ENCODE data around the gene CCL2.

Gene CCL2

DNA sequence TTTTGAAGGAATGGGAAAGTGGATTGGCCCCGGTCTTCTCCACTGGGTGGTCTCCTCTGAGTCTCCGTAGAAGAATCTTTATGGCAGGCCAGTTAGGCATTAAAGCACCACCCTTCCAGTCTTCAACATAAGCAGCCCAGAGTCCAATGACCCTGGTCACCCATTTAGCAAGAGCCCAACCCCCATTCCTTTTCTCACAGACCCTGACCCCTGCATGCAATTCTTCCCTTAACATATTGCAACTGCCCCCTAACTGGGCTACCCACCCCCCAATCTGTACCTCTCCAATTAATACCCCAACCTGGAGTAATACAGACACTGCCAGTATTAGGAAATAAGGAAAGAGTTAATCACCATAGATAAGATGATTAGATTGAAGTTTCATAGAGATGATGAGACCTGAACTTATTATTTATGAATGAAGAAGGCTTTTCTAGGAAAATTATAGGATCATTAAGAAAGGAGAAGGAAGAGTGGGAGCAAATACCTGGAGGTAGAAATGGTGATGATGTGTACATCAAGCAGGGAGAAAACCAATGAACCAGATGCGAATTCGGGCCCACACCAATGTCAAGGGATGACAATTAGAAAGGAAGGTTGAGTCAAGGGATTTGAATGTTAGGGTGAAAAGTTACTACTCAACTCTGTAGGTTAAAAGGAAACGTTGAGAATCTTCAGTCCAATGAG is 2.4 kb downstream of the CCL2 start:
- no peak overlapping the region for H3K4me3 Mint-ChIP-seq
- H3K27me3 Mint-ChIP-seq = peaks cover 83% of the 10 kb centered on the region
- no peaks in the 10 kb centered on the region for H3K36me3 Mint-ChIP-seq (ENCODE audit: insufficient read depth)

DNA sequence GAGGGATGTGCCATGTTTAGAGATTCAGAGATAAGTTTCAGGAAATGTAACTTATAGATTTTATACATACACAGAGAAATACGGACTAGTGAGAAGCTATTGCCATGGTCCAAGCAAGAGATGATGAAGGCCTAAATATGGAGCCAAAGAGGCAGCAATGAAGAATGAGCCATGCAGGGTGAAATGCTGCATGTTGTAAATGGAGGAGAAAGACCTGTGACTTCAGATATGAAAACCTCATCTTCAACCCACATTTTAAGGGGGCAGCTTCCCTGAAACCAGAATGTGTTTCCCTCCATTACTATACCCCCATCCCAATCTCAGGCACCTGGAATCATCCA is 2.9 kb downstream of the CCL2 start:
- peaks cover 78% of the 10 kb centered on the region for H3K27me3 Mint-ChIP-seq
- no peak for ATAC-seq (replicated peaks; ENCODE audit: extremely low read depth, poor library complexity, severe bottlenecking)
- no peaks in the 10 kb centered on the region for H3K4me1 Mint-ChIP-seq
- no peaks in the 10 kb centered on the region for H3K9me3 Mint-ChIP-seq
- no peak overlapping the region for H3K4me3 Mint-ChIP-seq
- H3K36me3 Mint-ChIP-seq (ENCODE audit: insufficient read depth) = no peaks in the 10 kb centered on the region
- DNase-seq (ENCODE audit: low spot score in 2 of 2) = no peak
- H3K27ac Mint-ChIP-seq (ENCODE audit: low read depth) = no peak overlapping the region

More for the DNA sequence above, 2.4 kb downstream of the CCL2 start:
- no peak overlapping the region for H3K27ac Mint-ChIP-seq (ENCODE audit: low read depth)
- no peak for DNase-seq (ENCODE audit: low spot score in 2 of 2)
- ATAC-seq (replicated peaks; ENCODE audit: extremely low read depth, poor library complexity, severe bottlenecking) = no peak
- no peaks in the 10 kb centered on the region for H3K9me3 Mint-ChIP-seq
- H3K4me1 Mint-ChIP-seq = no peaks in the 10 kb centered on the region

- no peak for ATAC-seq (replicated peaks; ENCODE audit: extremely low read depth, poor library complexity, severe bottlenecking)
- no peaks in the 10 kb centered on the region for H3K9me3 Mint-ChIP-seq
- H3K4me1 Mint-ChIP-seq = no peaks in the 10 kb centered on the region
- H3K27me3 Mint-ChIP-seq = peaks cover 67% of the 10 kb centered on the region
- H3K4me3 Mint-ChIP-seq = no peak overlapping the region
- DNase-seq (ENCODE audit: low spot score in 2 of 2) = no peak
- H3K36me3 Mint-ChIP-seq (ENCODE audit: insufficient read depth) = no peaks in the 10 kb centered on the region
- H3K27ac Mint-ChIP-seq (ENCODE audit: low read depth) = no peak overlapping the region
Measured at GRCh38 chr17:34259146-34259545, 4.1 kb downstream of the CCL2 start.

- H3K4me3 Mint-ChIP-seq = no peak overlapping the region
- DNase-seq (ENCODE audit: low spot score in 2 of 2) = no peak
- no peaks in the 10 kb centered on the region for H3K36me3 Mint-ChIP-seq (ENCODE audit: insufficient read depth)
- no peak overlapping the region for H3K27ac Mint-ChIP-seq (ENCODE audit: low read depth)
- no peaks in the 10 kb centered on the region for H3K9me3 Mint-ChIP-seq
- ATAC-seq (replicated peaks; ENCODE audit: extremely low read depth, poor library complexity, severe bottlenecking) = no peak
- peaks cover 67% of the 10 kb centered on the region for H3K27me3 Mint-ChIP-seq
- H3K4me1 Mint-ChIP-seq = no peaks in the 10 kb centered on the region
Measured at GRCh38 chr17:34260861-34261260, 5.8 kb downstream of the CCL2 start.

DNA sequence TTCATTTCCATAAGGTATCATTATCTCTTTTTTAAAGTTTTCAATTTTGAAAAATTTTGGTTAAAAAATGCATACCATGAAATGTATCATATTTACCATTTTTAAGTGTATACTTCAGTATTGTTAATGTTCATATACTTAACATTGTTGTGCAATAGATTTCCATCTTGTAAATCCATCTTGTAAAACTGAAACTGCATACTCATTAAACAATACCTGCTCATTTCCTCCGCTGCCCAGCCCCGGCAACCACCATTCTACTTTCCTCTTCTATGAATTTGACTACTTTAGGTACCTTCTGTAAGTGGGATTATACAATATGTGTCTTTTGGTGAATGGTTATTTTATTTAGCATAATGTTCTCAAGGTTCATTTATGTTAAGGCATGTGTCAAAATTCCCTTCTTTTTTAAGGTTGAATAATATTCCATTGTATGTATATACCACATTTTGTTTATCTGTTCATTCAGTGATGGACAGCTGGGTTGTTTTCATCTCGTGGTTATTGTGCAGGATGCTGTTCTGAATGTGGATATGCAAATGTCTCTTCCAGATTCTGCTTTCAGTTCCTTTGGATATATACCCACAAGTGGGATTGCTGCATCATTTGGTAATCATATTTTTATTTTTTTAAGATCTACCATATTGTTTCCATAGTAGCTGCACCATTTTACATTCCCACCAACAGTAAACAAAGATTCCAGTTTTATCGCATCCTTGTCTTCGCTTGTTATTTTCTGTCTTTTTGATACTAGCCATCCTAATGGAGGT is 6.7 kb downstream of the CCL2 start:
- peaks cover 67% of the 10 kb centered on the region for H3K27me3 Mint-ChIP-seq
- H3K9me3 Mint-ChIP-seq = no peaks in the 10 kb centered on the region
- no peaks in the 10 kb centered on the region for H3K4me1 Mint-ChIP-seq
- no peak for ATAC-seq (replicated peaks; ENCODE audit: extremely low read depth, poor library complexity, severe bottlenecking)
- H3K36me3 Mint-ChIP-seq (ENCODE audit: insufficient read depth) = no peaks in the 10 kb centered on the region
- DNase-seq (ENCODE audit: low spot score in 2 of 2) = no peak
- no peak overlapping the region for H3K27ac Mint-ChIP-seq (ENCODE audit: low read depth)
- H3K4me3 Mint-ChIP-seq = no peak overlapping the region

DNA sequence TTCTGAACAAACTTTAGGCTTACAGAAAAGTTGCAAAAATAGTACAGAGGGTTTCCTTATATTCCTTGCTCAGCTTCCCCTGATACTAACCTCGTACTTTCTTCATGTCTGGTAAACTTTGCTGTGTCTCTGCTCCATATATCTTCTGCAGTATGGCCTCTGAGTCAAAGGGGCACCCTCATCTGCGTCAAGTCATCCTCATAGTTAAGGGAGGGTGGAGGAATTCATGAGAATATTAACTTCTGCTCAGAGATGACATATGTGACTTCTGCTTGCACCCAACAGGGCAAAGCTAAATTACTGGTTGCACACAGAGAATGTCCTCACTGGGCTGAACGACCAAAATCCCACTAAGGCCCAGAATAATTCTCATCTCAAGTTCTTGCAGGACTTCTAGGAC is 10.6 kb downstream of the CCL2 start:
- Mint-ChIP-seq H3K27ac (ENCODE audit: low read depth) (no peak overlapping the region), H3K27me3 (peaks cover 53% of the 10 kb centered on the region), H3K4me3 (no peak overlapping the region), H3K4me1 (no peaks in the 10 kb centered on the region), H3K36me3 (ENCODE audit: insufficient read depth) (no peaks in the 10 kb centered on the region), H3K9me3 (no peaks in the 10 kb centered on the region)
- no peak for ATAC-seq (replicated peaks; ENCODE audit: extremely low read depth, poor library complexity, severe bottlenecking)
- DNase-seq (ENCODE audit: low spot score in 2 of 2) = no peak

- H3K36me3 Mint-ChIP-seq (ENCODE audit: insufficient read depth) = no peaks in the 10 kb centered on the region
- no peaks in the 10 kb centered on the region for H3K9me3 Mint-ChIP-seq
- no peaks in the 10 kb centered on the region for H3K4me1 Mint-ChIP-seq
- H3K27ac Mint-ChIP-seq (ENCODE audit: low read depth) = no peak within 1 kb of the TSS
- DNase-seq (ENCODE audit: low spot score in 2 of 2) = no peak
- H3K27me3 Mint-ChIP-seq = peaks cover 84% of the 10 kb centered on the region
- ATAC-seq (replicated peaks; ENCODE audit: extremely low read depth, poor library complexity, severe bottlenecking) = no peak
- no peak within 1 kb of the TSS for H3K4me3 Mint-ChIP-seq
Measured at GRCh38 chr17:34269969-34270368, 14.9 kb downstream of the CCL2 start, which contains the start of gene CCL7. CCL7 (plus strand) TSS chr17:34270221; CDS start chr17:34270291, 70 bp downstream.

GRCh38 chr17:34275881-34276280 is 20.8 kb downstream of the CCL2 start:
- Mint-ChIP-seq H3K36me3 (ENCODE audit: insufficient read depth) (no peaks in the 10 kb centered on the region), H3K9me3 (no peaks in the 10 kb centered on the region), H3K27me3 (peaks cover 82% of the 10 kb centered on the region), H3K4me3 (no peak overlapping the region), H3K4me1 (no peaks in the 10 kb centered on the region), H3K27ac (ENCODE audit: low read depth) (no peak overlapping the region)
- DNase-seq (ENCODE audit: low spot score in 2 of 2) (no peak), ATAC-seq (replicated peaks; ENCODE audit: extremely low read depth, poor library complexity, severe bottlenecking) (no peak)

GRCh38 chr17:34276826-34277225 is 21.7 kb downstream of the CCL2 start:
- H3K27me3 Mint-ChIP-seq = peaks cover 82% of the 10 kb centered on the region

DNA sequence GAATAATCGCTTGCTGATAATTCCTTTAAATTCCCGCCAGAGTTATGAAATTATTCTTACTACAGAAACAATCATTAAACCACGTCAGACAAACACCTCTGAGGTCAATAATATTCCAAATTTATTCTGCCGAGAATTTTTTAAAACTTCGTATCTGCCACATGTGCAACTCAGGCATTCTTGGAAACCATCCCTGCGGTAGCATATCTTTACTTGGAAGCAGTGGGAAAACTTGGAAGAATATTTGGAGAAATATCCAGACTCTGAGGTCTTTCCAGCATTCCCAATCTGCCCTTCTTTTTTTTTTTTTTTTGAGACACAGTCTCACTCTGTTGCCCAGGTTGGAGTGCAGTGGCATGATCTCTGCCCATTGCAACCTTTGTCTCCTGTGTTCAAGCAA is 28.5 kb downstream of the CCL2 start:
- DNase-seq (ENCODE audit: low spot score in 2 of 2) (no peak), ATAC-seq (replicated peaks; ENCODE audit: extremely low read depth, poor library complexity, severe bottlenecking) (no peak)
- Mint-ChIP-seq H3K36me3 (ENCODE audit: insufficient read depth) (no peaks in the 10 kb centered on the region), H3K4me1 (no peaks in the 10 kb centered on the region), H3K27me3 (peaks cover 74% of the 10 kb centered on the region), H3K4me3 (no peak overlapping the region), H3K9me3 (no peaks in the 10 kb centered on the region), H3K27ac (ENCODE audit: low read depth) (no peak overlapping the region)

More at GRCh38 chr17:34276826-34277225, 21.7 kb downstream of the CCL2 start:
- ATAC-seq (replicated peaks; ENCODE audit: extremely low read depth, poor library complexity, severe bottlenecking) (no peak), DNase-seq (ENCODE audit: low spot score in 2 of 2) (no peak)
- Mint-ChIP-seq H3K27ac (ENCODE audit: low read depth) (no peak overlapping the region), H3K36me3 (ENCODE audit: insufficient read depth) (no peaks in the 10 kb centered on the region), H3K9me3 (no peaks in the 10 kb centered on the region), H3K4me3 (no peak overlapping the region), H3K4me1 (no peaks in the 10 kb centered on the region)

DNA sequence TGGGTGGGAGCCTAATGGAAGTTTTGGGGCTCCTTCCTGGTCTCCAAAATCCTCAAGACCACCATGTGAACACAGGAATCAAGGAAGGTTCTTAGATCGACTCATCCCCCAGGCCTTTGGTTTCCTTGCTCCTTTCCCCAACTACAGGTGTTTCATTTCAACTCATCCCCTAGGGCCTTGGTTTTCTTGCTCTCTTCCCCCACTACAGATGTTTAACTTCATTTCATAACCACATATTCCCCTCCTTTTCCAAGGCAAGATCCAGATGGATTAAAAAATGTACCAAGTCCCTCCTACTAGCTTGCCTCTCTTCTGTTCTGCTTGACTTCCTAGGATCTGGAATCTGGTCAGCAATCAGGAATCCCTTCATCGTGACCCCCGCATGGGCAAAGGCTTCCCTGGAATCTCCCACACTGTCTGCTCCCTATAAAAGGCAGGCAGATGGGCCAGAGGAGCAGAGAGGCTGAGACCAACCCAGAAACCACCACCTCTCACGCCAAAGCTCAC is 30.3 kb downstream of the CCL2 start, which contains the start of gene CCL11:
TSS of gene CCL11 (plus strand) at position 457 of the 507 bp plus-strand sequence. CDS start 67 bp downstream, outside the sequence.
- no peaks in the 10 kb centered on the region for H3K4me1 Mint-ChIP-seq
- no peak within 1 kb of the TSS for H3K27ac Mint-ChIP-seq (ENCODE audit: low read depth)
- H3K36me3 Mint-ChIP-seq (ENCODE audit: insufficient read depth) = no peaks in the 10 kb centered on the region
- ATAC-seq (replicated peaks; ENCODE audit: extremely low read depth, poor library complexity, severe bottlenecking) (no peak), DNase-seq (ENCODE audit: low spot score in 2 of 2) (no peak)
- peaks cover 66% of the 10 kb centered on the region for H3K27me3 Mint-ChIP-seq
- no peak within 1 kb of the TSS for H3K4me3 Mint-ChIP-seq
- H3K9me3 Mint-ChIP-seq = no peaks in the 10 kb centered on the region

GRCh38 chr17:34287875-34288274 is 32.8 kb downstream of the CCL2 start:
- ATAC-seq (replicated peaks; ENCODE audit: extremely low read depth, poor library complexity, severe bottlenecking) (no peak), DNase-seq (ENCODE audit: low spot score in 2 of 2) (no peak)
- Mint-ChIP-seq H3K27ac (ENCODE audit: low read depth) (no peak overlapping the region), H3K9me3 (no peaks in the 10 kb centered on the region), H3K27me3 (peaks cover 57% of the 10 kb centered on the region), H3K36me3 (ENCODE audit: insufficient read depth) (no peaks in the 10 kb centered on the region), H3K4me3 (no peak overlapping the region), H3K4me1 (no peaks in the 10 kb centered on the region)

DNA sequence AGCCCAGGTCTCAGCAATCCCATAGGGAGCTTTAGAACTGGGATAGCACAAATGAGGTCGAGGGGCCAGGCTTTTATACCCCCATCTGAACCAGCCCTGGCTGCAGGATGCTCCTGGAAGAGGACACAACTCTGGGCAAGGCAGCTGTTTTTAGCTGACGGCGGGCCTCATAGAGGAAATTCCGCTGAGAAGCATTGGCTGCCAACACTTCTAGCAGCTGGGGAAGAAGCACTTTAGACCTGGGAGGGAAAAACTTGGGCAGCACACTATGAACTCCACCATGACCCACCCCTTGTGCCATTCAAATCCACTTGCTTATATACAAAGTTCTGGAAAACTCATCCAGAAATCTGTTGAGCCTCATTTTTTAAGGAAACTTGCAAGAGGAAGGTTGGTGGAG is 35.5 kb downstream of the CCL2 start:
- Mint-ChIP-seq H3K9me3 (no peaks in the 10 kb centered on the region), H3K4me1 (no peaks in the 10 kb centered on the region), H3K36me3 (ENCODE audit: insufficient read depth) (no peaks in the 10 kb centered on the region), H3K27me3 (peaks cover 50% of the 10 kb centered on the region), H3K4me3 (no peak overlapping the region), H3K27ac (ENCODE audit: low read depth) (no peak overlapping the region)
- no peak for ATAC-seq (replicated peaks; ENCODE audit: extremely low read depth, poor library complexity, severe bottlenecking)
- no peak for DNase-seq (ENCODE audit: low spot score in 2 of 2)

Measured in central memory CD8-positive, alpha-beta T cell (primary cell).